ENCODE data around the gene KRTAP4-12.
"Not testable (repeated sequence)": the region's sequence is repeated elsewhere in the genome, so short reads cannot be mapped to it uniquely, and the experiment has no call there.

The KRTAP4-12 gene

DNA sequence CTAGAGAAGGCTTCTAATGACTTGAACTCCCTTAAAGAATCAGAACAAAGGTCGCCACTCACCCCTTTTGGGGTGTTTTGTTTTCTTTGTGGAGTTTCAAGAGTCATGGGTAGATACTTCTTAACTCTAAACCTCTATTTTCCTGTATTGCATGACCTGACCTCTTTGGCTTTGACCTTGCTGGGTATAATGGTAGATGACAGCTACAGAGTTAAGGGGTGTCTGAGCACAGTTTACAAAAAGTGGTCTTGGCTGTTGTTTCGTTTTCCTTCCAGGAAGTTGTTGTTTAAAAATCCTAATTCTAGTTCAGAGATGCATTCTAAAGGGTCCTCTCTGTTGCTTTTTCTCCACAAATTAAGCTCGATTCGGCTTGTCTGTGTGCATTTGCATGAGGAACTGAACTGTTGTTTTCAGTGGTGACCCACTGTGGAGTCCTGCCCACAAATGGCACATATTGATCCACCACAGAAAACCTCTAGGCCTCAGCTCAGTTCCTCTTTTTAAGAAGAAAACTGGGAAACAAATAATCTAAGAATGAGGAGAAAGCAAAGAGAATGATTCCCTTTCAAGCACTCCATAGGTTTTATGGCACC lies 35.1 kb downstream of the KRTAP4-12 start:
- not testable (repeated sequence) for DNase-seq (ENCODE audit: low spot score)

DNA sequence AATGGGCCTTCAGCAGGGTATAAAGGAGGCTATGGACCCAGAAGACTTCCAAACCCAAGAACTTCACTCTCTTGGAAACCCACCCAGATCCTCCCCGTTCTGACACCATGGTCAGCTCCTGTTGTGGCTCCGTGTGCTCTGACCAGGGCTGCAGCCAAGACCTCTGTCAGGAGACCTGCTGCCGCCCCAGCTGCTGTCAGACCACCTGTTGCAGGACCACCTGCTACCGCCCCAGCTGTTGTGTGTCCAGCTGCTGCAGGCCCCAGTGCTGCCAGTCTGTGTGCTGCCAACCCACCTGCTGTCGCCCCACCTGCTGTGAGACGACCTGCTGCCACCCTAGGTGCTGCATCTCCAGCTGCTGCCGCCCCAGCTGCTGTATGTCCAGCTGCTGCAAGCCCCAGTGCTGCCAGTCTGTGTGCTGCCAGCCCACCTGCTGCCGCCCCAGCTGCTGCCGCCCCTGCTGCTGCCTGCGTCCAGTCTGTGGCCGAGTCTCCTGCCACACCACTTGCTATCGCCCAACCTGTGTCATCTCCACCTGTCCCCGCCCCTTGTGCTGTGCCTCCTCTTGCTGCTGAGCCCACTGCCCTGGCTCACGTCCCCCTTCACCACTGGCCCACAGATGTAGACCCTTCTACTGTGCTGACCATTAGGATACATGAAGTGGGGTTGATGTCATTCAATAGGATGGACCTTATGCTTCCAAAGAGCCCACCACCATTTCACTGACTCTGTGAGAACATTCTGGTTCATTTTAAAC lies 39.7 kb downstream of the KRTAP4-12 start, which contains the start of gene KRTAP4-7:
KRTAP4-7 (plus strand) TSS at position 51 of the 757 bp plus-strand sequence; CDS start at position 108, 57 bp downstream.
- DNase-seq (ENCODE audit: low spot score), result not testable (repeated sequence)

DNA sequence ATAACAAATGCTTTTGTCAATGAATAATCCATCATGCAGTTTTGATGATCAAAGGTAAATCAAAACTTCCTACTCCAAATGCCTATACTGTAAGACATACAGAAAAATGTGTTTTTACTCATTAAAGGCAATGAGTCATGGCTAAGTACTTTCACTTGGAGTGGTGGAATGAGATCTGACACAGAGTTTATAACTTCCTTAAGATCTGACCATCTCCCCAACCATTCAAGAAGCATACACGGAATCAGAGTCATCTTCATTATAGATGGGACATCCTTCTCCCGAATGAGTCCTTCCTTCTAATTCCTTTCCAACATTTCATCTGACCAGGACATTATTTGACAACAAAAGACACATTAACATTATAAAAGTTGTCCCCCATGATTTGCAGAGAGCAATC lies 40.6 kb downstream of the KRTAP4-12 start:
- not testable (repeated sequence) for DNase-seq (ENCODE audit: low spot score)

DNA sequence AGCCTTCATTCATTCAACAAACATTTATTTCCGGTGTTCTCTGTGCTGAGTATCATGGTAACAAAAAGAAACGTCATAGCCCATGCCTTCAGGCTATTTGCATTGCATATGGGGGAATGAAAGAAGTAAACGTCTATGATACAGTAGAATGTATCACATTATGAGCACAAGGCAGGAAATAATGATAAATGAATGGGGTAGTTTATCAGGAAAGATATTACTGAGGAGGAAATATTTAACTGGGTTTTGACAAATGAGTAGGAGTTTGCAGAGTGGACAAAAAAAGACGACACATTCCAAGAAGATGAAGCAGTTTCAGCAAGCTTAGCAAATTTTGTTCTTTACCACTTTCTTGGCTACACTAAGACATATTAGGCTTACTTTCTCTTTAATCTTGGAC lies 41.4 kb downstream of the KRTAP4-12 start:
- no peak for DNase-seq (ENCODE audit: low spot score)

DNA sequence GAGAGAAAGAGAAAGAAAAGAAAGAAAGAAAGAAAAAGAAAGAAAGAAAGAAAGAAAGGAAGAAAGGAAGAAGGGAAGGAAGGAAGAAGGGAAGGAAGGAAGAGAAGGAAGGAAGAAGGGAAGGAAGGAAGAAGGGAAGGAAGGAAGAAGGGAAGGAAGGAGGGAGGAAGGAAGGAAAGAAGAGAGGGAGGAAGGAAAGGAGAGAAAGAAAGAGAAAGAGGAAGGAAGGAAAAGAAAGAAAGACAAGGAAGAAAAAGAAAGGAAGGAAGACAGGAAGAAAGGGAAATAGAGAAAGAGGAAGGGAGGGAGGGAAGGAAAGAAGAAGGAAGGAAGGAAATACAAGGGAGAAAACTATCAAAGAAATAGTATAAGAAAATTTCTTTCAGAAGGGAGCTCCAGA lies 47.2 kb downstream of the KRTAP4-12 start:
- no peak for DNase-seq (ENCODE audit: low spot score)

DNA sequence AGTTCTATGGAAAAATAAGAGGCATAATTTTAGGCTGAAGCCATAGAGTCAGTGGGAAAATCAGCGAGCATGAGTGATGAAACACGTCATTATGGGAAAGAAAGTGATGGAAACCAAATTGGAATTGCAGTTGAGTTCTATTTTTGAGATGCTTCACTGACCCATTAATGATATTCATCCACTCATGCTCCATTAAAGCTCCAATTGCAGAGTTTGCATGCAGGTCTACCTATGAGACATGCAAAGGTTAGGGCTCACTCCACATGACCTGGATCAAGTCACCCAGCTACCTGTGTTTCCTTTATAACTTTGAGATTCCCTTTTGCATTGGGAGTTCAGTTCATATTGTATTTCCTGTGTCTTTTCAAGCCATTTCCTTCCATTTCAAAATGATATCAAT lies 50.3 kb downstream of the KRTAP4-12 start:
- no peak for DNase-seq (ENCODE audit: low spot score)

All from hematopoietic multipotent progenitor cell treated with erythropoietin and hydrocortisone succinate and interleukin-3 and kit ligand, for 17 days (in vitro differentiated cells).